ENCODE results near the gene ASB3. TPM values are rescaled to one million over a fixed set of nuclear protein-coding genes. Genes with fewer than 3 reads are reported as not detected.
"Not testable (repeated sequence)": the region's sequence is repeated elsewhere in the genome, so short reads cannot be mapped to it uniquely, and the experiment has no call there.

The ASB3 gene
- total and polyA plus RNA-seq, 7 experiments from 2014 or later: 15.0 to 43.2 (median 27.2) TPM

DNA sequence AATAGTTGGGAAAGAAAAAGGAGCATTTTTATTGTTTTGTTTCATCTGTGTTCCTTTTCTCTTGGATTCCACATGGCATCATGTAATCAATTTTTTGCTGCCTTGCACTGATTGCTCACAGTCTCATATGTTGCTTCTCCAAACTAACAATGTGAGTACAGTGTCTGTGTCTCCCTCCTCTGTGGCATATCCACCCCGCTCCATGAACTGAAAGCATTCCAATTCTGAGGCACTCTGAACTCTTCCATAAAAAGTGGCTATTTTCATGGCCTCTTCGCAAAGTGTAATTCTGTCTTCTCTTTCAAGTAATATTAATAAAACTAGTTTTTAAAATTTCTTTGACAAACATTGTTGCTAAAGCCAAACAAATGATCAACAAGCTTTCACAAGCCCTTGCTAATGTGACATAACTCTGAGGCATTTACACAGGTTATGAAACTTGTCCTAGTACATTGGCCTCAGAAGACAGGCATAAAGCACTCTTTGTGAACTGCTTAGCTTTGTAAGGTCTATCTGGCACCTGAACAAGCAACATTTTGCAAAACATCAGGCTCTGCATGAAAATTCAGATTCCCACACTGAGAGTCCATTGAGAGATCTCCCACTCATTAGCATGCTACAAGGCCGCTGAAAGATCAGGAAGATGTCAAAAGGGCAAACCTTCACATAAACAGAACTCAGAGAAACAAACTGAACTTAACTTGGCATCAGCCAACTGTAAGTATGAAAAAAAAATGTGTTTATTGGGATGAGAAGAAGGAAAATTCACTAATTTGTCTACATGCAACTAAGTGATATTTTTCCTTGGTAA is 40.0 kb upstream of the ASB3 start:
- ATAC-seq: no peak
- H3K9me3 Mint-ChIP-seq: peaks cover 0 to 8% (median 2%) of the 10 kb centered on the region in 11 donors
- ChIA-PET POLR2A (no interaction called here), CTCF (interaction anchor here (0.8 kb wide), 1 partner anchor 829 kb away, joined by 3 read pairs; no protein-coding TSS in a partner anchor)
- DNase-seq: no peak
- H3K27me3 ChIP-seq (ENCODE audit: control insufficient read depth in 2 of 2, insufficient read depth in 2 of 2, low read length in 2 of 2): no peaks in the 10 kb centered on the region
- H3K4me1 Mint-ChIP-seq: peaks cover 0 to 2% (median 0%) of the 10 kb centered on the region in 7 donors
- no peak overlapping the region for H3K27ac ChIP-seq (ENCODE audit: low read depth, low read length)
- no peak overlapping the region for H3K4me3 ChIP-seq (ENCODE audit: low read length)
- H3K36me3 ChIP-seq (ENCODE audit: control insufficient read depth in 2 of 3, insufficient read depth in 3 of 3, low read length in 3 of 3): no peaks in the 10 kb centered on the region
- intact Hi-C loops (cut with micrococcal nuclease): no loop called here
- peaks cover 0 to 31% (median 22%) of the 10 kb centered on the region in 5 donors for H3K36me3 Mint-ChIP-seq
- H3K27ac Mint-ChIP-seq: peak overlapping the region in 3 of 9 donors; percentile 16 to 49 (median 22)
- no peaks in the 10 kb centered on the region for H3K9me3 ChIP-seq (ENCODE audit: control insufficient read depth in 2 of 3, low read length in 3 of 3)
- no peaks in the 10 kb centered on the region for H3K27me3 Mint-ChIP-seq
- no peaks in the 10 kb centered on the region for H3K4me1 ChIP-seq (ENCODE audit: control insufficient read depth in 2 of 2, insufficient read depth in 2 of 2, low read length in 2 of 2)
- H3K4me3 Mint-ChIP-seq: no peak overlapping the region

DNA sequence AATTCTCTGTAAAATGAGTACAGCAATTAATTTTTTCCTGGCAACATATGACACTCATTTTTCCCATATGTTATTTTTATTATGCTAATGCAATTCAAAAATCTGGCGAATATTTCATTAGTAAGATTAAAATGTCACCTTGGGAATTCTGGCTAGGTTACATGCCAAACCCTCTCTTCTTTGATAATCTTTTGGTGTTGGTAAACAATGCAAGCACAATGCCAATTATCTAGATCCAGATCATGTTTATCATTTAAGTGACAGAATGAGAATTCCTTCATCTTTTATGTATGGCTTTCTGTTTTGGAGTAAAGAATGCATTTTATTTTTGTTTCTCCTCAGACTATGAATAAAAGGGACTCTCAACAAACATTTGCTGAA is 39.3 kb upstream of the ASB3 start:
- no peak overlapping the region for H3K4me3 ChIP-seq (ENCODE audit: low read length)
- no peaks in the 10 kb centered on the region for H3K36me3 ChIP-seq (ENCODE audit: control insufficient read depth in 2 of 3, insufficient read depth in 3 of 3, low read length in 3 of 3)
- no peaks in the 10 kb centered on the region for H3K27me3 ChIP-seq (ENCODE audit: control insufficient read depth in 2 of 2, insufficient read depth in 2 of 2, low read length in 2 of 2)
- Mint-ChIP-seq H3K4me3 (no peak overlapping the region), H3K4me1 (peaks cover 0 to 2% (median 0%) of the 10 kb centered on the region in 7 donors), H3K9me3 (peaks cover 0 to 8% (median 2%) of the 10 kb centered on the region in 11 donors), H3K27ac (no peak overlapping the region), H3K27me3 (no peaks in the 10 kb centered on the region), H3K36me3 (peaks cover 0 to 24% (median 15%) of the 10 kb centered on the region in 5 donors)
- ATAC-seq: no peak
- H3K27ac ChIP-seq (ENCODE audit: low read depth, low read length): no peak overlapping the region
- no peak for DNase-seq
- intact Hi-C loops (cut with micrococcal nuclease): no loop called here
- POLR2A ChIA-PET: no interaction called here
- H3K9me3 ChIP-seq (ENCODE audit: control insufficient read depth in 2 of 3, low read length in 3 of 3): no peaks in the 10 kb centered on the region
- no peaks in the 10 kb centered on the region for H3K4me1 ChIP-seq (ENCODE audit: control insufficient read depth in 2 of 2, insufficient read depth in 2 of 2, low read length in 2 of 2)
- CTCF ChIA-PET: no interaction called here

DNA sequence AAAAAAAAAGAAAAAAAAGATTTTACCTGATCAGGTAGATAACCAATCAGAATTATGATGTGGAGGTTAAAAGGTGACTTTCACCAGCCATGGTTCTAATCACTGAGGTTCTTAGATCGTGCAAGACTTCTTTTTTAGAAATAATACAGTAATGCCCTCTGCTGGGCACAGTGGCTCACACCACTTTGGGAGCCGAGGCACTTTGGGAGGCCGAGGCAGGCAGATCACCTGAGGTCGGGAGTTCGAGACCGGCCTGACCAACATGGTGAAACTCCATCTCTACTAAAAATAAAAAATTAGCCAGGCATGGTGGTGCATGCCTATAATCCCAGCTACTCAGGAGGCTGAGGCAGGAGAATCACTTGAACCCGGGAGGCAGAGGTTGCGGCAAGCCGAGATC is 36.9 kb upstream of the ASB3 start:
- H3K4me1 Mint-ChIP-seq; H3K27ac ChIP-seq (ENCODE audit: low read depth, low read length); H3K27ac Mint-ChIP-seq; POLR2A ChIA-PET; H3K27me3 Mint-ChIP-seq; CTCF ChIA-PET; H3K9me3 ChIP-seq (ENCODE audit: control insufficient read depth in 2 of 3, low read length in 3 of 3); H3K4me1 ChIP-seq (ENCODE audit: control insufficient read depth in 2 of 2, insufficient read depth in 2 of 2, low read length in 2 of 2); H3K4me3 ChIP-seq (ENCODE audit: low read length); H3K27me3 ChIP-seq (ENCODE audit: control insufficient read depth in 2 of 2, insufficient read depth in 2 of 2, low read length in 2 of 2); H3K4me3 Mint-ChIP-seq; H3K9me3 Mint-ChIP-seq; ATAC-seq: not testable (repeated sequence)
- DNase-seq: peak in 1 of 9 donors; percentile 3
- peaks cover 0 to 13% (median 0%) of the 10 kb centered on the region in 3 experiments for H3K36me3 ChIP-seq (ENCODE audit: control insufficient read depth in 2 of 3, insufficient read depth in 3 of 3, low read length in 3 of 3)
- H3K36me3 Mint-ChIP-seq: peaks cover 0 to 17% (median 12%) of the 10 kb centered on the region in 5 donors
- intact Hi-C loops (cut with micrococcal nuclease): loop anchor here in 1 of 2 donors (2.0 kb wide), 1 partner anchor 401 kb away; no protein-coding TSS in a partner anchor

DNA sequence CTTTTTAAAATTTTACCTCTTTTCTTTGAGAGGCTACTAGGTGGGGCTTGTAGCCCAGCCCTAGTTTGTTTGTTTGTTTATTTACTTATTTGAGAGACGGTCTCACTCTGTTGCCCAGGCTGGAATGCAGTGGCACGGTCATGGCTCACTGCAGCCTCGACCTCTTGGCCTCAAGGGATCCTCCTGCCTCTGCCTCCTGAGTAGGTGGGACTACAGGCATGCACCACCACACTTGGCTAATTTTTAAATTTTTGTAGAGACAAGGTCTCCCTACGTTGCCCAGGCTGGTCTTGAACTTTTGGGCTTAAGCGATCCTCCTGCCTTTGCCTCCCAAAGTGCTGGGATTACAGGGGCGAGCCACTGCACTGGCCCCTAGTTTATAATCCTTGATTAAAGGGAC is 35.1 kb upstream of the ASB3 start:
- Mint-ChIP-seq H3K4me3 (no peak overlapping the region), H3K27ac (no peak overlapping the region), H3K9me3 (no peaks in the 10 kb centered on the region), H3K36me3 (peaks cover 3 to 21% (median 11%) of the 10 kb centered on the region in 5 donors), H3K27me3 (no peaks in the 10 kb centered on the region), H3K4me1 (no peaks in the 10 kb centered on the region)
- Histone ChIP-seq H3K4me1 (ENCODE audit: control insufficient read depth in 2 of 2, insufficient read depth in 2 of 2, low read length in 2 of 2) (no peaks in the 10 kb centered on the region), H3K9me3 (ENCODE audit: control insufficient read depth in 2 of 3, low read length in 3 of 3) (no peaks in the 10 kb centered on the region), H3K27me3 (ENCODE audit: control insufficient read depth in 2 of 2, insufficient read depth in 2 of 2, low read length in 2 of 2) (no peaks in the 10 kb centered on the region), H3K27ac (ENCODE audit: low read depth, low read length) (no peak overlapping the region), H3K4me3 (ENCODE audit: low read length) (no peak overlapping the region), H3K36me3 (ENCODE audit: control insufficient read depth in 2 of 3, insufficient read depth in 3 of 3, low read length in 3 of 3) (peaks cover 0 to 23% (median 6%) of the 10 kb centered on the region in 3 experiments)
- CTCF ChIA-PET: no interaction called here
- DNase-seq (no peak), ATAC-seq (no peak)
- intact Hi-C loops (cut with micrococcal nuclease): loop anchor here in 1 of 2 donors (2.0 kb wide), 1 partner anchor 399 kb away; no protein-coding TSS in a partner anchor
- POLR2A ChIA-PET: no interaction called here

DNA sequence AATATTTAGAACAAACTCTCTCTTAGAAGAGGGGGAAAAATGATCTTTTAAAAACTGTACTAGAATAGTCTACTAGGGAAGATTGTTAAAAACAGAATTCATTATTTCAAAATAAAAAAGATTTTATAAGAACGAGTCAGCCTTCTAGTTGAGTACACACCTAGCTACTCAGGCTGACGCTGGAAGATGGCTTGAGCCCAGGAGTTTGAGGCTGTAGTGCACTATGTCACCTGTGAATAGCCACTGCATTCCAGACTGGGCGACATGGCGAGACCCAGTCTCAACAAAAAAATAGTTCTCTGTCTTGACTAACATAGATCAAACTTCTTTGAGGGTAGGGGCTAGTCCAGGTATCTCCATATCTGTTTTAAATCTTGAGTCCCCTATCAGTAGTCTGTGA is 34.0 kb upstream of the ASB3 start:
- intact Hi-C loops (cut with micrococcal nuclease): no loop called here
- ATAC-seq (no peak), DNase-seq (no peak)
- no peaks in the 10 kb centered on the region for H3K9me3 Mint-ChIP-seq
- peaks cover 0 to 32% (median 7%) of the 10 kb centered on the region in 3 experiments for H3K36me3 ChIP-seq (ENCODE audit: control insufficient read depth in 2 of 3, insufficient read depth in 3 of 3, low read length in 3 of 3)
- no peaks in the 10 kb centered on the region for H3K4me1 Mint-ChIP-seq
- H3K4me3 ChIP-seq (ENCODE audit: low read length): no peak overlapping the region
- no peaks in the 10 kb centered on the region for H3K27me3 Mint-ChIP-seq
- no peaks in the 10 kb centered on the region for H3K27me3 ChIP-seq (ENCODE audit: control insufficient read depth in 2 of 2, insufficient read depth in 2 of 2, low read length in 2 of 2)
- no peaks in the 10 kb centered on the region for H3K4me1 ChIP-seq (ENCODE audit: control insufficient read depth in 2 of 2, insufficient read depth in 2 of 2, low read length in 2 of 2)
- no peak overlapping the region for H3K4me3 Mint-ChIP-seq
- CTCF ChIA-PET: no interaction called here
- no peak overlapping the region for H3K27ac Mint-ChIP-seq
- POLR2A ChIA-PET: no interaction called here
- no peak overlapping the region for H3K27ac ChIP-seq (ENCODE audit: low read depth, low read length)
- H3K36me3 Mint-ChIP-seq: peaks cover 4 to 25% (median 14%) of the 10 kb centered on the region in 5 donors
- H3K9me3 ChIP-seq (ENCODE audit: control insufficient read depth in 2 of 3, low read length in 3 of 3): no peaks in the 10 kb centered on the region

DNA sequence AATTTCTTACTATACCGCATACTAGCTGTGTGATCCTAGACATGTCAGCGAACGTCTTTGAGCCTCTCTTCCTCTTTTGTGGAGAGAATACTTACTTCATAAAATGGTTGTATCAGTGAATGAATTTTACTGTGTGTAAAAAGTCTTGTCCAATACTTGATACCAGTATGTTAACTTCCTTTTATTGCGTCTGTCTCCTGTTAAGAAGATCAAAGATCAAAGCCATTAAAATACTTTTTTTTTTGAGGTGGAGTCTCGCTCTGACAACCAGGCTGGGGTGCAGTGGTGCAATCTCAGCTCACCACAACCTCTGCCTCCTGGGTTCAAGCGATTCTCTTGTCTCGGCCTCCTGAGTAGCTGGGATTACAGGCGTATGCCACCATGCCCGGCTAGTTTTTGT is 33.3 kb upstream of the ASB3 start:
- Histone ChIP-seq H3K4me1 (ENCODE audit: control insufficient read depth in 2 of 2, insufficient read depth in 2 of 2, low read length in 2 of 2) (no peaks in the 10 kb centered on the region), H3K9me3 (ENCODE audit: control insufficient read depth in 2 of 3, low read length in 3 of 3) (no peaks in the 10 kb centered on the region), H3K27ac (ENCODE audit: low read depth, low read length) (no peak overlapping the region), H3K27me3 (ENCODE audit: control insufficient read depth in 2 of 2, insufficient read depth in 2 of 2, low read length in 2 of 2) (no peaks in the 10 kb centered on the region), H3K4me3 (ENCODE audit: low read length) (no peak overlapping the region), H3K36me3 (ENCODE audit: control insufficient read depth in 2 of 3, insufficient read depth in 3 of 3, low read length in 3 of 3) (peaks cover 4 to 37% (median 13%) of the 10 kb centered on the region in 3 experiments)
- DNase-seq (no peak), ATAC-seq (no peak)
- CTCF ChIA-PET: no interaction called here
- H3K4me1 Mint-ChIP-seq: no peaks in the 10 kb centered on the region
- no peaks in the 10 kb centered on the region for H3K27me3 Mint-ChIP-seq
- no peak overlapping the region for H3K27ac Mint-ChIP-seq
- intact Hi-C loops (cut with micrococcal nuclease): no loop called here
- peaks cover 4 to 32% (median 20%) of the 10 kb centered on the region in 5 donors for H3K36me3 Mint-ChIP-seq
- no peak overlapping the region for H3K4me3 Mint-ChIP-seq
- POLR2A ChIA-PET: no interaction called here
- no peaks in the 10 kb centered on the region for H3K9me3 Mint-ChIP-seq

DNA sequence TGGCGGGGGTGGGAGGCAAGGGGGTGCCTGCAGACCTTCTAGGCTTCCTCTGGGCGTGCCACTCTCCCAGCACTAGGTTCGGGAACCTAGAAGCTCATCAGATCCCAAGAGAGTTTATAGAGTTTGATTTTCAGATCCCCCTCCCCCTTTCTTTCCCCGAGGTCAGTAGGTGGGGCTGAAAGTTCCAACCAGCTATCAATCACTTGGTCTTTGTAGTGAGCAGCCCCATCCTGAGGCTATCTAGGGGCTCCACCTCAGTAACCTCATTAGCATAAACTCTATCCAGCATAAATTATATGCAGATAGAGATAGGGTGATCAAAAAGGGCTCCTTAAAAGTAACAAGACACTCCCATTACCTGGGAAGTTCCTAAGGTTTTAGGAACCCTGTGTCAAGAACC is 32.9 kb upstream of the ASB3 start:
- H3K27me3 Mint-ChIP-seq: no peaks in the 10 kb centered on the region
- H3K27ac Mint-ChIP-seq: no peak overlapping the region
- H3K4me3 Mint-ChIP-seq: no peak overlapping the region
- POLR2A ChIA-PET: no interaction called here
- Histone ChIP-seq H3K36me3 (ENCODE audit: control insufficient read depth in 2 of 3, insufficient read depth in 3 of 3, low read length in 3 of 3) (peaks cover 4 to 37% (median 14%) of the 10 kb centered on the region in 3 experiments), H3K9me3 (ENCODE audit: control insufficient read depth in 2 of 3, low read length in 3 of 3) (no peaks in the 10 kb centered on the region), H3K4me3 (ENCODE audit: low read length) (no peak overlapping the region), H3K27me3 (ENCODE audit: control insufficient read depth in 2 of 2, insufficient read depth in 2 of 2, low read length in 2 of 2) (no peaks in the 10 kb centered on the region), H3K27ac (ENCODE audit: low read depth, low read length) (no peak overlapping the region), H3K4me1 (ENCODE audit: control insufficient read depth in 2 of 2, insufficient read depth in 2 of 2, low read length in 2 of 2) (no peaks in the 10 kb centered on the region)
- H3K4me1 Mint-ChIP-seq: no peaks in the 10 kb centered on the region
- ATAC-seq: no peak
- H3K9me3 Mint-ChIP-seq: no peaks in the 10 kb centered on the region
- CTCF ChIA-PET: no interaction called here
- H3K36me3 Mint-ChIP-seq: peaks cover 4 to 33% (median 22%) of the 10 kb centered on the region in 5 donors
- DNase-seq: no peak
- intact Hi-C loops (cut with micrococcal nuclease): no loop called here
